Hepatocyte (in vitro differentiated cells): ENCODE data around the gene NUP54.

Experiments
- EZH2 ChIP-seq: fragments of 200-600 bp; sonication (generic); IDR thresholded peaks from 2 replicates; pipeline ENCODE4 v1.6.1; 2016; ENCODE audit warnings: antibody characterized with exemption, mild to moderate bottlenecking, borderline replicate concordance
- EZH2phosphoT487 ChIP-seq: fragments of 200-600 bp; sonication (generic); IDR thresholded peaks from one replicate; pipeline ENCODE4 v1.6.1; 2018; ENCODE audit warnings: antibody characterized with exemption, mild to moderate bottlenecking, low read depth, moderate library complexity; ENCODE audit not compliant: unreplicated experiment, severe bottlenecking
- TF ChIP-seq, protein P1 (sequence below): fragments of 200-600 bp; sonication (generic); IDR thresholded peaks from 2 replicates; pipeline ENCODE4 v1.5.1; 2016; ENCODE audit warnings: antibody characterized with exemption, mild to moderate bottlenecking; ENCODE audit not compliant: poor library complexity

DNA sequence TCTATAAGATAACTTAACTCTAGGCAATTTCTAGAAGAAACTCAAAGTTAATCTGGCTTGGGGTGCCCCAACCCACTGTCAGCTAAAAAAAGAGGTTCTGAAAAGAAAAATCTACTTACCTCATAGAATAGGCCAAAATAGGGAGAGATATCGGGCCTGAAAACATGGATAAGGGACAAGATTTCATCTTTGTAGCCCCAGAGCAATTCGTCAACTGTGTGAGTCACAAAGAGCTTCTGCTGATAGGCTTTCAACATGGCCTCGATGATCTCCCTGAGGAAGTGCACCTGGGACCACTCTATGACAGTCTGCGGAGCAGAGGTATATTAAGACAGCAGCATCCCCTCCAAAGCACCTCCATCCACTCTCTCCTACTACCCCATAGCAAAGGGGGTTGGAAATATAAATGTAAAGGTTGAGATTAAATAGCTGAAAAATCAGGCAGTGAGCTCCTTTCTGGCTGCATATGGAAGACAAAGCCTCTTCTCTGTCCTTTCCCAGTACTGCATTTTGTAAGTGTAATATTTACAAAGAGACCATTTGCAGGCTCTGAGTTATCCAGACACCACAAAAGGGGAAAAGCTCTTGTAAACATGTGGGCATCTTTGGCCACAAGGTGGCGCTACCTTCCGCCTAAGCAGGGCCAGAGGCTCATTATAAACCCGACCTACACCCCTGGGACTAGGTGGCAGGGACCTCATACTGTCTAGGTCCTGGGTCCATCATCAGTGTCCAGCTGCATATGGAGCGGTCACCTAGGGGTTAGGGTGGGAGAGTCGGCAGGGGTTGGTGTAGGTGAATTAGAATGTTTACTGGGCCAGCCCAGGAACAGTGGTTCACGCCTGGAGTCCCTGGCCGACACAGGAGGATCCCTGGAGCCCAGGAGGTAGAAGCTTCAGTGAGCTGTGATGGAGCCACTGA, 31.5 kb upstream of the NUP54 start:
- TF ChIP-seq, protein P1, sequence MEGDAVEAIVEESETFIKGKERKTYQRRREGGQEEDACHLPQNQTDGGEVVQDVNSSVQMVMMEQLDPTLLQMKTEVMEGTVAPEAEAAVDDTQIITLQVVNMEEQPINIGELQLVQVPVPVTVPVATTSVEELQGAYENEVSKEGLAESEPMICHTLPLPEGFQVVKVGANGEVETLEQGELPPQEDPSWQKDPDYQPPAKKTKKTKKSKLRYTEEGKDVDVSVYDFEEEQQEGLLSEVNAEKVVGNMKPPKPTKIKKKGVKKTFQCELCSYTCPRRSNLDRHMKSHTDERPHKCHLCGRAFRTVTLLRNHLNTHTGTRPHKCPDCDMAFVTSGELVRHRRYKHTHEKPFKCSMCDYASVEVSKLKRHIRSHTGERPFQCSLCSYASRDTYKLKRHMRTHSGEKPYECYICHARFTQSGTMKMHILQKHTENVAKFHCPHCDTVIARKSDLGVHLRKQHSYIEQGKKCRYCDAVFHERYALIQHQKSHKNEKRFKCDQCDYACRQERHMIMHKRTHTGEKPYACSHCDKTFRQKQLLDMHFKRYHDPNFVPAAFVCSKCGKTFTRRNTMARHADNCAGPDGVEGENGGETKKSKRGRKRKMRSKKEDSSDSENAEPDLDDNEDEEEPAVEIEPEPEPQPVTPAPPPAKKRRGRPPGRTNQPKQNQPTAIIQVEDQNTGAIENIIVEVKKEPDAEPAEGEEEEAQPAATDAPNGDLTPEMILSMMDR: peak; percentile 87
- TF ChIP-seq EZH2 (no peak), EZH2phosphoT487 (no peak)
